ENCODE results near the gene CENPM.

CENPM gene

DNA sequence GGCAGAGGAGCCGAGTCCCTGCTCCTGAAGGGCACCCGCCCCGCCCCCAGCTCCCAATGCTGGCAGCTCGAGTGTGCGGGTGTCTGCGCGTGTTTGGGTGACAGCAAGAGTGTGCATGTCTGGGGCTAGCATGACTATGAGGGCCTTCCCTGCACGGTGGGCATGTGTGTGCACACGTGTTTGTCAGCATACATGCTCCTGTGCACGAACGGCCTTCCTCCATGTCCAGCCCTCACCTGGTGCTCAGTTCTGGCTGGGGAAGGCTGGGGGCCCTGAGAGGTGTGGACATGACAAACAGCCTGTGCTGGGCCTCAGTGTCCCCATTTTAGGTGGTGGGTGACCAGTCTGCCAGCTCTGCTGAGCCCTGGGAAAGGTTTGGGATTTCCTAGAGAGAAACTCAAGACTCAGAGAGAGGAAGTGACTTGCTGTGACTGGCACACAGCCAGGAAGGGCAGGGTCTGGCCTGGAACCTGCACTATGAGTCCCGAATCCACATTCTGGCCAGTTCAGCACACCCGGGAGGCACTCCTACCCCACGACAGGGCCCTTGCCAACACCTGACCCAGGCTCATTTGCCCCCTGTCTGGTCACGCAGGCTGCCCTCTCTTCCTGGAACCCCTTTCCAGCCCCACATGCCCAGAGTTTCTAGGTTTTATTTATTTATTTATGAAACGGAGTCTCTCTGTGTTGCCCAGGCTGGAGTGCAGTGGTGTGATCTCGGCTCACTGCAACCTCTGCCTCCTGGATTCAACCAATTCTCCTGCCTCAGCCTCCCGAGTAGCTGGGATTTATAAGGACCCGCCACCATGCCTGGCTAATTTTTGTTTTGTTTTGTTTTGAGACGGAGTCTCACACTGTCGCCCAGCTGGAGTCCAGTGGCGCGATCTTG is 28.8 kb downstream of the CENPM start:
- DNase-seq (ENCODE audit: low read depth): peak; percentile 72
- no peak overlapping the region for H3K4me3 ChIP-seq (replicated peaks; ENCODE audit: low read depth, low read length)

DNA sequence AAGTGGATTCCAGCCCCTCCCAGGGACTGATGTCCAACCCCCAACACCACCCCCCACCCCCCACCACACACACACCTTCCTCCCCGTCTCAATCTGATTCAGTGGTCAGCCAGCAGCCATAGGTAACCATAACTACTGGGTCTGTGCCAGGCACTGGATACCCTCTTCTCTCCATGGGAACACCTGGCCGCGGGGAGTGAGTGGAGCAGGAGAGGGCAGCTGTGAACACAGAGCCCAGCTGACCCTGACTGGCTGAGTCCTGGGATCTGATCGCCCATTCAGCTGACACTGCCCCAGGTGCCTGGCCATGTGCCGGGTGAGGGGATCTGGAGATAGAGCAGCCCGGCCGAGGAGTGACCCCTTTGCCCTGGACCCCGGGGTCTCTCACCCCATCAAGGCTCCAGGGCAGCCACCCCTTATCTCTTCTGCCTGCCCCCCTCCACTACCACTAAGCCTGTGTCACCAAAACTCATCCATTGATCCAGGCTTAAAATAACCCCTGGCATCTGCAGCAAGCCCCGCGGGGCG is 29.5 kb downstream of the CENPM start:
- no peak overlapping the region for H3K4me3 ChIP-seq (replicated peaks; ENCODE audit: low read depth, low read length)
- no peak for TF ChIP-seq CTCF (IDR thresholded peaks at IDR 0.05; ENCODE audit: low read length, missing control alignments)
- no peak for DNase-seq (ENCODE audit: low read depth)

More for the DNA sequence above, 28.8 kb downstream of the CENPM start:
- TF ChIP-seq CTCF (IDR thresholded peaks at IDR 0.05; ENCODE audit: low read length, missing control alignments): no peak

- no peak overlapping the region for H3K4me3 ChIP-seq (replicated peaks; ENCODE audit: low read depth, low read length)
- no peak for TF ChIP-seq CTCF (IDR thresholded peaks at IDR 0.05; ENCODE audit: low read length, missing control alignments)
- DNase-seq (ENCODE audit: low read depth): no peak
Measured at GRCh38 chr22:41916745-41917358, 30.1 kb downstream of the CENPM start.

GRCh38 chr22:41915786-41916493 is 31.0 kb downstream of the CENPM start:
- no peak for TF ChIP-seq CTCF (IDR thresholded peaks at IDR 0.05; ENCODE audit: low read length, missing control alignments)
- no peak for DNase-seq (ENCODE audit: low read depth)
- no peak overlapping the region for H3K4me3 ChIP-seq (replicated peaks; ENCODE audit: low read depth, low read length)

- no peak for TF ChIP-seq CTCF (IDR thresholded peaks at IDR 0.05; ENCODE audit: low read length, missing control alignments)
- no peak within 1 kb of the TSS for H3K4me3 ChIP-seq (replicated peaks; ENCODE audit: low read depth, low read length)
- DNase-seq (ENCODE audit: low read depth): peak; percentile 29
Measured at GRCh38 chr22:41915035-41915785, 31.7 kb downstream of the CENPM start, which contains the start of gene SHISA8. Gene SHISA8, minus strand, starts transcription at chr22:41915074. Its CDS starts 407 bp downstream, at chr22:41914667.

GRCh38 chr22:41914611-41915034 is 32.3 kb downstream of the CENPM start:
- TF ChIP-seq CTCF (IDR thresholded peaks at IDR 0.05; ENCODE audit: low read length, missing control alignments): no peak
- H3K4me3 ChIP-seq (replicated peaks; ENCODE audit: low read depth, low read length): no peak overlapping the region
- DNase-seq (ENCODE audit: low read depth): no peak

Data from fibroblast of pulmonary artery (primary cell).